GM19240 (cell line): Measurements from ENCODE around the gene PAX8.

Experiments used
- DNase-seq: peaks from one replicate; pipeline ENCODE4 v3.0.0; 2011; ENCODE audit warnings: low spot score; ENCODE audit not compliant: insufficient read length

Gene PAX8

GRCh38 chr2:113184531-113185230 lies 94.0 kb downstream of the PAX8 start:
- no peak for DNase-seq

DNA sequence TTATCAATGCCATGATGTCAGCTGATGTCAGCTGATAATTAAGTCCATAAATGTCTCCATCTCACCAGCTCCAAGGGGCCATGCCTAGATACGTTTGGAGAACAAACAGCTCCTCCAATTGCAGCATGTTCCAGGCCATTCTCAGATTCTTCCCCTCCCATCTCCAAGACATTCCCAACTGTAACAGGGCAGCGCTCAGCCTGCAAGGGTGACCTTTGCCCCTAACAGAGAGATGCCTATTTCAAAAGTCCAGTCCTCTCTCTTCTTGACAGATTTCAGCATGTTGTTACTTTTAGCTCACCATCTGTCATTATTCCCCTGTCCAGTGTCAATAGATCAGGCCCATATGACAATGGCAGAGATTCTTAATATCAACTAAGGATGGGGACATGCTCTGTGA lies 95.0 kb downstream of the PAX8 start:
- no peak for DNase-seq

- no peak for DNase-seq
Observed at GRCh38 chr2:113183264-113183663, 95.5 kb downstream of the PAX8 start.

DNA sequence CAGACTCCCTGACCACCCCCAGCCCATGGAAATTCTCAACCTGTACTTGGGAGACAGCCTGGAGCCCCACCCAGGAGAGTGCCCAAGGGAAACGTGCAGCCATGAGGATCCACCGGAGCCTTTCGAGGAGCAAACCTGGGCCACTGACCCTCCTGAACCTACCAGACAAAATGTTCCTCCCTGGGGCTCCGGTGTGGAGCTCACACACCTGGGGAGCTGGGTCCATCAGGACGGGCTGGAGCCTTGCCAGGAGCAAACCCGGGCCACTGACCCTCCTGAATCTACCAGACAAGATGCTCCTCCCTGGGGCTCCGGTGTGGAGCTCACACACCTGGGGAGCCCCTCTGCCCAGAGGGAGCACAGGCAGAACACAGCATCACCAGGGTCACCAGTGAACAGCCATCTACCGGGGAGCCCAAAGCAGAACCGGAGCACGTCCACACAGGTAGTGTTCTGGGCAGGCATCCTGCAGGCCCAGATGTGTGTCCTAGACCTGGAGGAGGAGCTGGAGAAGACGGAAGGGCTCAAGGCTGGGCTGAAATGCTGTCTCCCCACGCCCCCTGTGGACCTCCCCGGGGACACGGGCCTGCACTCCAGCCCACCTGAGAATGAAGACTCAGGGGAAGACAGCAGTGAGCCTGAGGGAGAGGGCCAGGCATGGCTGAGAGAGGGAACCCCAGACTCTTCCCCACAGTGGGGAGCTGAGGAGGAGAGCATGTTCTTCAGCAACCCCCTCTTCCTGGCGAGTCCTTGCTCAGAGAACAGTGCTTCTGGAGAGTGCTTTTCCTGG lies 96.1 kb downstream of the PAX8 start:
- no peak for DNase-seq

GRCh38 chr2:113181258-113182051 lies 97.3 kb downstream of the PAX8 start:
- DNase-seq, result no peak

GRCh38 chr2:113180131-113180946 lies 98.4 kb downstream of the PAX8 start:
- no peak for DNase-seq

DNA sequence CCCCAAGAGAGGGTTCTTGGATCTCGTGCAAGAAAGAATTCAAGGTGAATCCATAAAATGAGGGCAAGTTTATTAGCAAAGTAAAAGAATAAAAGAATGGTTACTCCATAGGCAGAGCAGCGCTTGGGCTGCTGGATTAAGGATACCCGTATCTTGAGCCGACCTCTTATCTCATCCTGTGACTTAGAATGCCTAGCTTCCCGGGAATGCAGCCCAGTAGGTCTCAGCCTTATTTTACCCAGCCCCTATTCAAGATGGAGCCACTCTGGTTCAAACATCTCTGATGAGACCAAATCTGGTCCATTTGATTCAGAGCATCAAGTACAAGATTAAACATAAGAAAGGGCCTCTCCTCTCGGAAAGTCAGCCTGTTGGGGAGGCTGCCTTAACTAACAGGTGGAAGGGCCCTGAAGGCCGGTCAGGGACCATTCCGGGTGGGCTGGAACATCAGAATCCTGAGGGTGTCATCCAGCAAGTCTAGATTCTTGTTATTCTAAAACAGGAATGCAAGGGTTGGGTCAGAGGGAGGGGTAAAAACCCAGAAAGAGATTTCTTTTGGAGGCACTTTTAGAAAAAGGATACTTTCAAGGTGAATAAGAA lies 99.2 kb downstream of the PAX8 start:
- no peak for DNase-seq

- DNase-seq, result no peak
Observed at GRCh38 chr2:113178891-113179290, 99.8 kb downstream of the PAX8 start.

GRCh38 chr2:113178069-113178746 lies 100.5 kb downstream of the PAX8 start:
- DNase-seq, result no peak

DNA sequence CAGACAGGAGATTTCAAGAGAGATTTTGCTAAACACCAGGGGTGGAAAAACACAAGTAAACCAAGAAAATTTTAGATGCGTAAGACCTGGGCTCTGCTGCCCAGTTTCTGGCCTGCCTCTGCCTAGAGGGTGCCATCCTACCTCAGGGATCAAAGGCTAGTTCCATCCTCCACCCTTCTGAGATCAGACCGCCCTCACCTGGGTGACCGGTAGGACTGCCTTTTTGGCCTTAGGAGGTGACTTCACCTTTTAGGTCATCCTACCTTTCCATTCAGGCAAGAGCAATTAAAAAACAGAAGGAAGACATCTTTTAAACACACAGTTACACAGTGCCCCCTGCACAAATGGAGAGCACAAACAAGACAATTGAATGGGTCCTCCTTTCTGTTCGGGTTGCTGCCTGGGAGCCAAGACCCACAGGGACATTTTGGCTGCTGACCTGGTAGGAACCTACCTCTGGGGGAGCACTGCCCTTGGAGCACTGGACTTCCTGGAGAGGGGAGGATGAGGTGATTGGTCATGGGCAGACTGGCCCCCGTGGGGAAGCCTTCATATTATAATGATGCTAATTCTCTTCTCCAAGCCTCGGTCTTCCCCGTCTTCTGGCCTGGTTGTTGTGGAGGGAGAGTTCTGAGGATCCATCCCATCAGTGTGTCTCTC lies 101.9 kb downstream of the PAX8 start:
- no peak for DNase-seq

DNA sequence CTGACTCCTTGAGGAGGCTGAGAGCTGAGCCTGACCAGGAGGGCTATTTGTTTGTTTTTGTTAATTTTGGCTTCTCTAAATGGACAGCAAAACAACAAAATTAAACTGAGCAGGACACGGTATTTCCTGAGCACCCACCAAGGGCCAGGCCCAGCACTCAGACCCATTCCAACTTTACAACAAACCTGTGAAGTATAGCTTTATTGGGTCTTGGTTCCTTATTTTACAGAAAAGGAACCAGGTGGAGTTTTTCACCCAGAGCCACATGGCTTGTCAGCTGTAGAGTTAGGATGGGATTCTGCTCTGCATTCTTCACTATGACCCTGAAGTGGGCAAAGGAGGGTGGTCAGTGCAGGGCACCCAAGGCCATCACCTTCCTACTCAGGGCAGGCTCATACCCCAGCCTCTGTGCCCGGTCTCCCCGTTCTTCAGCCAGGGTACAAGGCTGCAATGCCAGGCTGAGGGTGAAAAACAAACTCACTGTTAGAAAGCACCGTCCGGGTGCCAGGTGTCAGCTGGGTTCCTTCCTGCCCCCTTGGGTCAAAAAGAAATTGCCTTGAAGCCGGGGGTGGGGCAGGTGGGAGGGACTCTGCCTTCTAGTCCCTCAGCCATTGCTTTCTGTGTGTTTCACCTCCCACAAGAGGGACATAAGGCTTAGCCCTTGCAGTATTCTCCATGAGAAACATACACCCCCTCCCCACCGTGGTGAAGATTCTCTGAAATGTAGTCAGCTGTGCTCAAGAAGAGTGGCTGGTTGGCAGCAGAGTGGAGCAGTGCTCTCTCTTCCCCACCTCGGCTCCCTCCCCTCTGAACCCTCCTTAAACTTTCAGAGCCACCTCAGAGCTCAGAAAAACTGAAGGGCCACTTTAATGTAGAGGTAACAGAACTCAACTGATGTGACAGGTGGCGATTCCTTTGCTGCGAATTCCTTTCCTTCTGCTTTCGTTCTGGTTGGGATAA lies 102.7 kb downstream of the PAX8 start:
- no peak for DNase-seq

DNA sequence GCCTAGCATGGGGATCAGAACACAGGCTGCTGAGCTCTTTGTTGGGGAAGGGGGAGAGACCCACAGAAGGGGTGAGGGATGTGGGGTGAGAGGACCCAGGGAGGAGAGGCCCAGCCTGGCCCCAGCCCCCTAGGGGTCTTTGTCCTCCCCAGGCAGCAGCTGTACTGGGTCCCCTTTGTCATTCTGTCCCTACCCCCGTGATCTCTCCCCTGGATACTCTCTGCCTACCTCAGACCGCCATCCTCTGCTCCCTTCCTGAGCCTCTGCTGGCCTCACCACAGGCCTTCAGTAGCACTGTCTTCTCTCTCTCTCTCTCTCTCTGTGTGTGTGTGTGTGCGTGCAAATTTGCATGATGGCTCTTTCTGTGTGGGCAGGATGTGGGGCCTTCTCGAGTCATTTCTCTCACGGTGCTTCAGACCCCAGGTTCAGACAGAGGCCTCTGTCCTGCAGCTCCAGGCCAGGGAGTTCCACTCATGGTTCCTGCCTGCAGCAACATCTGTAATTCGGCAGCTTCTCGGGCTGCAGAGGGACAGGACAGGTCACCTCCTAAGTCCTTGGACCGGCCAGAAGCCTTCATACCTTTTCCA lies 103.6 kb downstream of the PAX8 start:
- DNase-seq, result peak; percentile 96

- DNase-seq, result no peak
Observed at GRCh38 chr2:113174376-113174750, 104.4 kb downstream of the PAX8 start.

- peak; percentile 84 for DNase-seq
Observed at GRCh38 chr2:113173542-113174375, 105.0 kb downstream of the PAX8 start, which contains the start of gene PSD4. PSD4 (plus strand) TSS chr2:113173971; CDS start chr2:113182457, 8,486 bp downstream.

- DNase-seq, result no peak
Observed at GRCh38 chr2:113172721-113173541, 105.8 kb downstream of the PAX8 start.

- DNase-seq, result no peak
Observed at GRCh38 chr2:113171334-113172075, 107.2 kb downstream of the PAX8 start.
